ENCODE data around the gene DPEP2NB.

DPEP2NB gene

DNA sequence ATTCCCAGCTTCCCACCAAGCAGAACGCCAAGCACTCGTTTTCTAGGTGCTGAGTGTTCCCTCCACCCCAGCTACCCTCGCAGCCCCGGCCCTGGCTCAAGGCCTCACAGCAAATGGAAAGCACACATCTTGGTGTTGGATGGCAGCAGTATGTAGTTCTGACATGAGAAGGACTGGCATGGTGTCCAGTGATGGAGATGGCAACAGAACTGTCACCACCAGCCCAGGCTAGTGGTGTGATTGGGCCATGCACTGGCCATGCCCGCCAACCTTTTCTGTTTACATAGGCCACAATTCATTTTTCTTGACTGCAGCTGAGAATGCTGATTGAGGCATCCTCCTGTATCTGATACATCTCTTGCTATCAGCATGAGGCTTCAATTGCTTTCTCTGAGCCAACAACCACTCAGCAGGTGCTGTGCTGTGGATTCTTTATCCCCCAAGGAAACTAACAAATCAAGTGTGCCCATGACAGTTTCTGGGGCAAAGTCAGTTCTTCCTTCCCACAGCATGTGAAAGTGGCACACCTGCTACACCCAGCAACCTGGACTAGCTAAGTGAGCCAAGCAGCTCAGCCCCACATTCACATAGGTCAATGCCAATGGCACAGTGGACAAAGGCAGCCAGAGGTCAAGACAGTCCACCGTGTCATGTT is 51.1 kb downstream of the DPEP2NB start:
- DNase-seq (ENCODE audit: low read depth in 4 of 4, low spot score in 1 of 4), result no peak

DNA sequence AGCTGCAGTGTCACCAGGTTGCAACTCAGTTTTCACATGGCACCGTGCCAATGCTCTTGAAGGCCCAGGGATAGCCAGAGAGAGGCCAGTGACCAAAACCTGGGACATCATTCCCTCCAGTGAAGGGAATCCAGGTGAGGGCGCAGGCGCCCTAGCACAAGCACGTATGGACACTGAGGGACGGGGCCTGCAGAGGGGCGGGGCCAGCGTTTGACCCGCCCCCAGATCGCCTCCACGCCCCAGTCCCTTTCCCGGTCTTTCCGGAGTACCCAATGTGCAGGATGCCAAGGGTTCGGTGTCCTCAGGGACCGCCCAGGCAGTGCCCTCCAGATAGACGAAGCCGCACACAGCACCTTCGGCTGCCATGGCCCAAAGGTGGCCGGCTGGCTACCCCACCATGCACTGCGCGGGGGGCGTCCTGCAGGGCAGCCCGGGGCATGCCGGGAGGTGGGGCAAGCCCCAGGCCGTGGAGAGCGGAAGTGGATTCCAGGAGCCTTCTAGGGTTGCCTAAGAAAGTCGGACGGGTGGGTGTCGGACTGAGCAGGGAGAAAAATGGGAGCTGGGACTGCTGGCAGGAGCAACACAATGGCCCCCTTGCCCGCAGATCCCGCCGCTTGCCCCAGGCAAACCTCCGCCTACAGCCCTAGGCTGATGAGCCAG is 51.9 kb downstream of the DPEP2NB start:
- no peak for DNase-seq (ENCODE audit: low read depth in 4 of 4, low spot score in 1 of 4)
